HG02678 (cell line): ENCODE measurements around the gene MGMT.

Source experiments
- ATAC-seq: cut with Tn5 transposase; IDR thresholded peaks from one replicate; pipeline ENCODE4 v1.9.1; 2021; ENCODE audit warnings: mild to moderate bottlenecking, moderate library complexity; ENCODE audit not compliant: unreplicated experiment

The MGMT gene

DNA sequence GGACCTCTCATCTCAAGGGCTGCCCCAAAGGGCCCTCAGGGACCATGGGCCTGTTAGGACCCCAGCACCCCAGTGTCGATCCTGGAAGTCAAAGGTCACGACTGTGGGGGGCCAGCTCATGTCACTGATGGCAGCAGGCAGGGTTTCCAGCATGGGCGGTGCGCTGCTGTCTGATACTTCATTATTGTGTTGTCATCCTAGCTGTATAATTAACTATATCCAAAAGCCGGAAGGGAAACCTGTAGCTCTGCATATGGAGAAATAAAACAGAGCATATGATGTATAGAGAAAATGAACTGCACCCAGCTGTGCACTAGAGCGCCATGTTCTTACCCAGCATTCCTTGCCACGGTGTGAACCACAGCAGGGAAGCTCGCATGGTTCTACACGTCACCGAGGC, 300.7 kb downstream of the MGMT start:
- ATAC-seq, result no peak

DNA sequence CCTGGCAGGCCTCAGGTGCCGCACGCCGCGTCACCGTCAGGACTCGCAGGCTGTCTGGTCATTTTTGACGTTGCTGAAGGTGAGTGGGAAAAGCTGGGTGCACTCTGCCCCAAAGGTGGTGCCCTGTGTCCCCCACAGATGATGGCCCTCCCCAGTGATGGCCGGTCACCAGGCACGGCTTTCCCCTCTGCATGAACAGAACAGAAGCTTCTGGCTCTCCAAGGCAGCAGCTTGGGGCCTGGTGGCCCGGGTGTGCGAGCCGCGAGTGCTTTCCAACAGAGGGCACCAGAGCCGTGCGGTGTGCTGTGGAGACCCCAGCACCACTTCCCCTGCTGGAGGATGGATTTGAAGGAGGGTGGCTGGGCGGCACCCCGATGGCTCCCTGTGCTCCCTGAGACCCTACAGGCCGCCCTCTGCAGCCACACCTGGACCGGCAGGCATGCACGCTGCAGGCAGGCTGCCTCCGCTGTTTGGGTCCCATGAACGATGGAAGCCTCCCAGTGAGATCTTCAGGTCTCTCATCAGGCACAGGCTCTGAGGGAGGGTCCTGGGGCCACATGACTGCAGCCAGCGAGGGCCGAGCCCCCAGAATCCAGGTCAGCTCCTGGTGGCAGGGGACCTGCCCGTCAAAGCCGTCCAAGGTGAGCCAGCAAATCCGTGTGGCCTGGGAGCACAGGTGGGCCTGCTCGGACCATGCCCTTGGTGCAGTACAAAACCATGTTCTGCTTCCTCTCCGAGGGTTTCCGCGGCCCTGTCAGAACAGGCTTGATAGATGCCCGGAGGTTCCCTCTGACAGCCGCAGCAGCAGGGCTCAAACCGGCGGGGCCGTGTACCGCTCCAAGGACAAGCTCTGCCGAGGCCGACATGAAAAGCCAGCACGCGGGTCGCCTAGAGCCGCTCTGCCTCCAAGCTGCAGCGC, 301.7 kb downstream of the MGMT start:
- no peak for ATAC-seq

DNA sequence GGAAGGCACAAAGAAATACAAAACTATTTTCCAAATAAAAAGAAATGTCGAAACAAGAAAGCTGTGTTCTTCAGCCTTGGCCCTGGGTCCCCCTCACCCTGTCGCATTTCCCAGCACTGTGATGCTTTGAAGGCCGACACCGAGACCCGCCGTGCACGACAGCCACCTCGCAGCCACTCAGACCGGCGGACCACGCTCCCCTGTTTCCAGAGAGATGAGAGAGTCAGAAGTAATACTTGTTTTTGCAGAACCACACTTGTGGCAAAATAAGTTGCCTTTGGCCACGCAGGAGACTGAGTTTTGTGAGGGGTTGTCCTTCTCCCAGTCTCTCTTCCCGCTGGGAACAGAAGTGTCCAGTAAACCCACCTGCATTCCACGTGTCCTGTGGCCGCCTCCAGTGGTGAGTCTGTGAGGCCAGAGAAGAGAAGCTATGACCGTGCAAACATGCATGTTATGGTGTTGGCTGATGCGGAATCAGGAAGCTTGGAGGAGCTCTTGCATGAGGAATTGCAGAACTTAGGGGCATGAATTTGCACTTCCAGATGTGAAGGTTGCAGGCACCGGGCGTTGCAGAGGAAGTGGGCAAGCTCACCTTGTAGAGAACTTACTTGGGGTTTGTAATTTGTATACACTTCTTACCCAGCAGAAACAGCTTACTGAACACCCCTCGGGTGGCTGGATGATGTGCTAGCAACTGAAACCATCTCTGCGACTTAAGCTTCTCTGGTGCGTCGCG, 302.5 kb downstream of the MGMT start:
- ATAC-seq, result no peak

- no peak for ATAC-seq
Observed at GRCh38 chr10:129770286-129770685, 303.2 kb downstream of the MGMT start.

GRCh38 chr10:129771024-129771423, 304.0 kb downstream of the MGMT start:
- ATAC-seq, result no peak

DNA sequence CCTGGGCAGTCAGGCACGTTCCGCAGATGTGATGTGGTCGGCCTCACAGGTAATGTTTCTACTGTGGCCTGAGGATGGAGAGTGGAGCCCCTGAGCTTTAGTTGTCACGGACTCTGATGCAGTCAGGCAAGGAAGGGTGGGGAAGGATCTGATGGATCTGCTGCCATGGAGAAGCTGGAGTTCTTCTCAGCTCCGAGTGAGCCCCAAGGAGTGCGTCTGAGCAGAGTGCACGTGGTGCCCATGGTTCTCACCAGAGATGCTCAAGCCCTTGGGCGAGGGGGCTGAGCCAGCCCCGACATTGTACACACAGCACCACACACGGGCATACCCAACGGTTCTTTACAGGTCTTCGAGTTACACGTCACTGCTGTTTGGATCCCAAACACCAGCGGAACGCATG, 304.5 kb downstream of the MGMT start:
- no peak for ATAC-seq

- no peak for ATAC-seq
Observed at GRCh38 chr10:129771991-129772431, 305.0 kb downstream of the MGMT start.

- ATAC-seq, result no peak
Observed at GRCh38 chr10:129772468-129773358, 305.7 kb downstream of the MGMT start.

DNA sequence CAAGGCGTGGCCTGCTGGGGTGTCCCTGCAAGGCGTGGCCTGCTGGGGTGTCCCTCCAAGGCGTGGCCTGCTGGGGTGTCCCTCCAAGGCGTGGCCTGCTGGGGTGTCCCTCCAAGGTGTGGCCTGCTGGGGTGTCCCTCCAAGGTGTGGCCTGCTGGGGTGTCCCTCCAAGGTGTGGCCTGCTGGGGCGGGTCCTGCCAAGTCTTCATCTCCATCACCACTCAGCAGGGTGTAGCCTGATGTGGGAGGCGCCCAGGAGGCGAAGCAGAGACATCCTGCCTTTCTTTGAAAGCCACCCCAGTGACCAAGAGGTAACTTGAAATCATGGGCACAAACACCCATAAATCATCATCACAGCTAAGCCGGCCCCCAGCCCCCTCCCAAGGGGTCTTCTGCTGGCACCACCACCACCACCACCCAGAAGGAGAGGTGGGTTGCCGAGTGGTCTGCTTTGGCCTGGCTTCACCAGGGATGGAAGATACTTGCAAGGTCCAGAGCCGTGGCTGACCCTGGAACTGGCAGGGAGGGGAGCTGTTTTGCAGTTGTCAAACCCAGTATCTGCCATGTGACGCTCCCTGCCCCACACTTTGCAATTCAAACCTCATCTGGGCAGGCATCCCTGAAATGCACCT, 306.4 kb downstream of the MGMT start:
- no peak for ATAC-seq

GRCh38 chr10:129774082-129774735, 307.2 kb downstream of the MGMT start:
- no peak for ATAC-seq

- no peak for ATAC-seq
Observed at GRCh38 chr10:129774736-129775401, 307.8 kb downstream of the MGMT start.

GRCh38 chr10:129775681-129776080, 308.6 kb downstream of the MGMT start:
- ATAC-seq, result no peak

DNA sequence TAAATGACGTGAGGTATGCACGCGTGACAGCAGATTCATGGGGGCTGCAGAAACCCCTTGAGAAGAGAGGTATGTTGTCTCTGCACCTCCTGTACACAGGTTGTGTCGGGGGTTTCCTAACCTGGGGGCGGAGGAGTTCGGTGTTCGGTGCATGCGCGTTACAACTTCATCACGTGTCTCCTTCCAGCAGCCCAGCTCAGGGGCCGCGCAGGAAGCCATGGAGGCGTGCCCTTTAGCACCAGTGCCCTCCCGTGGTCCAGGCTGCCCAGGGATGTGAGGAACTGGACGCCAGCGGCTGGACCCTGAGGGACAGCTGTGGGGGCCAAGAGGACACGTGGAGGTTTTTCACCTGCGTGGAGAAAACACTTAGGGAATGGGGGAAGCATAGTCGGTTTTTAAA, 310.6 kb downstream of the MGMT start:
- no peak for ATAC-seq

GRCh38 chr10:129778571-129778970, 311.5 kb downstream of the MGMT start:
- no peak for ATAC-seq

DNA sequence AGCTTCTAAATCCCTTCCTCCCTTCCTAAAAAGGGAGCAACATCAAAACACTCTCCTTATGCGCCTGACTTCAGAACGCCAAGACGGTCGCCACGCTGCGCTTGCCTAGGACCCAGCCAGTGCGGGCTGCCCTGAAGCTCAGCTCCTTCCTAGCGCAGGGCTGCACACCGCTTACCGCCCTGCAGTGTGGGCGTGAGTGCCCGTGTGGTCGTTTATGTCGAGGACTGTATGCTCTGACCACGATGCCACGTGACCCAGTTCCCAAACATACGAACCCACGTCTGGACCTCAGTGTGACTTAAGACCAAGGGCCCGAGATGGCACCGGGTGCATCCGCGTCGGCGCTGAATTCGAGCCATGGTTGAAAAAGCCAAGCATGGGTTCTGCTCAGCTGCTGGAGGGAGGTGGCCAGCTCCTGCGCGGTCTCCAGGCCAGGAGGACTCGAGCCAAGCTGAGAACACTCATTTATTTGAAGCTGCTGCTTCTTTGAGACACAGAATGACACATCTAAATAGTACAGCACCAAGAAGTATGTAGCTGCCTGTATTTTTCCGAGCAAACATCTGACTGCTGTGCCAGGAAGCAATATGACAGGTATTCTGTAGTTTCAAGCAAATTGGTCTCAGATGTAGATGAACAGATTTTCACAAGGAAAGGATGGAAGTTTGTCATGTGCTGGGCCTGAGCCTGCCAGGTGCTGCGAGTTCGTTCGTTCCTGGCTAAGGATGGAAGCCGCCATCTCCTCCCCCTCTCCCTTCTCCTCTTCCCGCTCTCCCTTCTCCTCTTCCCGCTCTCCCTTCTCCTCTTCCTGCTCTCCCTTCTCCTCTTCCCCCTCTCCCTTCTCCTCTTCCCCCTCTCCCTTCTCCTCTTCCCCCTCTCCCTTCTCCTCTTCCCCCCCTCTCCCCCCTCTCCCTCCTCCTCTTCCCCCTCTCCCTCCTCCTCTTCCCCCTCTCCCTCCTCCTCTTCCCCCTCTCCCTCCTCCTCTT, 312.4 kb downstream of the MGMT start:
- ATAC-seq, result no peak

DNA sequence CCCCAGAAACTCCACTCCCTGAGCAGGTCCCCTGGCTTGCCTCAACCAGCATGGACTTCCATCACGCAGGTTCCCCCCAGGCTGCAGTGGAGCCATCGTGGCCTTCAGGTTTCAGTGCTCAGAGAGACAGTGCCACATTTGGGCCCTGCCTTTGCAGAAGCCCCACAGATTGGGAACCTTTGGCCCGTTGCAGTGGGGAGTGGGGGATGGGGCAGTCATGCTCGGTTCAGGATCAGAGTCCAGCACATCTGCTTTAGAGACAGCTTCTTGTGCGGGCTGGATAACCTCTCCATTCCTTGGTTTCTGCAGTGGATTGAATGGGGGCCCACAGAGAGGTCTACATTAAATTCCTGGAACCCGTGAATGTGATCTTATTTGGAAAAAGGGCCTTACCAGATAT, 313.2 kb downstream of the MGMT start:
- ATAC-seq, result no peak

- ATAC-seq, result no peak
Observed at GRCh38 chr10:129780901-129781795, 314.1 kb downstream of the MGMT start.
